Endodermal cell (in vitro differentiated cells): Measurements from ENCODE around the gene CHSY1. TPM values are rescaled to one million over a fixed set of nuclear protein-coding genes. Genes with fewer than 3 reads are reported as not detected.

ENCODE experiments used
- DNase-seq: peaks from one replicate; pipeline ENCODE4 v3.0.0-alpha.2; 2017
- H3K27ac ChIP-seq: 2 replicates; pipeline ENCODE4 v1.5.1; 2013; ENCODE audit warnings: mild to moderate bottlenecking, low read depth, low read length, moderate library complexity
- H3K27me3 ChIP-seq: 2 replicates; pipeline ENCODE4 v1.6.1; 2013; ENCODE audit warnings: mild to moderate bottlenecking, low read length, moderate library complexity; ENCODE audit not compliant: insufficient read depth, control insufficient read depth, poor library complexity, severe bottlenecking
- H3K36me3 ChIP-seq: 2 replicates; pipeline ENCODE4 v1.7.0; 2013; ENCODE audit warnings: mild to moderate bottlenecking, low read length, moderate library complexity; ENCODE audit not compliant: control insufficient read depth, insufficient read depth
- H3K4me1 ChIP-seq: one replicate; pipeline ENCODE4 v1.7.0; 2013; ENCODE audit warnings: low read length; ENCODE audit not compliant: control insufficient read depth, insufficient read depth
- H3K4me3 ChIP-seq: 2 replicates; pipeline ENCODE4 v1.5.1; 2013; ENCODE audit warnings: mild to moderate bottlenecking, low read length, moderate library complexity
- H3K9ac ChIP-seq: 2 replicates; pipeline ENCODE4 v1.6.1; 2013; ENCODE audit warnings: mild to moderate bottlenecking, low read length, moderate library complexity; ENCODE audit not compliant: poor library complexity, severe bottlenecking; ENCODE audit errors: extremely low read depth
- H3K9me3 ChIP-seq: 2 replicates; pipeline ENCODE4 v1.6.1; 2013; ENCODE audit warnings: mild to moderate bottlenecking, low read length, moderate library complexity; ENCODE audit not compliant: control insufficient read depth
- H3K27ac Mint-ChIP-seq: 2 replicates; pipeline ENCODE4 v1.8.0; 2020; ENCODE audit warnings: mixed read lengths
- H3K27me3 Mint-ChIP-seq: 2 replicates; pipeline ENCODE4 v1.8.0; 2021; ENCODE audit warnings: mild to moderate bottlenecking, mixed read lengths; ENCODE audit not compliant: insufficient read depth
- H3K36me3 Mint-ChIP-seq: 2 replicates; pipeline ENCODE4 v1.8.0; 2020; ENCODE audit warnings: low read depth, mixed read lengths
- H3K4me1 Mint-ChIP-seq: 2 replicates; pipeline ENCODE4 v1.8.0; 2020; ENCODE audit warnings: mixed read lengths
- H3K4me3 Mint-ChIP-seq: 2 replicates; pipeline ENCODE4 v1.8.0; 2020; ENCODE audit warnings: mild to moderate bottlenecking, moderate library complexity, mixed read lengths
- H3K9me3 Mint-ChIP-seq: 2 replicates; pipeline ENCODE4 v1.8.0; 2020; ENCODE audit warnings: mild to moderate bottlenecking, mixed read lengths
- CTCF ChIP-seq: fragments of 200-600 bp; sonication (generic); conservative IDR thresholded peaks from 2 replicates; pipeline ENCODE4 v1.5.0; 2021; ENCODE audit warnings: antibody characterized with exemption, mild to moderate bottlenecking
- WGBS, 2 experiments: methylation state at CpG; one replicate each; pipeline versions ENCODE4 v1.1.5 to v1.1.7; 2013; ENCODE audit warnings: missing lambda C conversion rate in 2 of 2, mixed read lengths in 1 of 2; ENCODE audit not compliant: insufficient coverage in 1 of 2, insufficient read length in 1 of 2; 5-methylcytosine and 5-hydroxymethylcytosine counted together
- total RNA-seq, 2 donors: library from RNA; stranded (reverse); fragmentation: NEBNext Ultra II Directional in 1 of 2; extraction: Animal tissue kit (Norgen Biotek cat#: 25700) in 1 of 2; gene quantifications; 2 replicates in 1 of 2; 3 replicates in 1 of 2; pipeline ENCODE4 v1.2.1, GENCODE V29; 2021

CHSY1 gene
- total RNA-seq, 2 donors from 2014 or later = 33.3 to 39.9 TPM

- Mint-ChIP-seq H3K4me3 (no peak overlapping the region), H3K27me3 (no peaks in the 10 kb centered on the region), H3K4me1 (no peaks in the 10 kb centered on the region), H3K27ac (no peak overlapping the region), H3K36me3 (no peaks in the 10 kb centered on the region), H3K9me3 (peaks cover 5% of the 10 kb centered on the region)
- H3K4me1 ChIP-seq = no peaks in the 10 kb centered on the region
- no peak for DNase-seq
- H3K36me3 ChIP-seq = no peaks in the 10 kb centered on the region
- H3K27ac ChIP-seq = no peak overlapping the region
- 88 to 100% methylated on average over 9 to 15 of the region's 15 CpGs for WGBS, 2 experiments
- no peak overlapping the region for H3K4me3 ChIP-seq
- no peak overlapping the region for H3K9ac ChIP-seq
- H3K27me3 ChIP-seq = no peaks in the 10 kb centered on the region
- no peak for TF ChIP-seq CTCF
- peaks cover 3% of the 10 kb centered on the region for H3K9me3 ChIP-seq
Observed at GRCh38 chr15:101159096-101159935, 92.5 kb downstream of the CHSY1 start.

GRCh38 chr15:101158166-101159095 lies 93.4 kb downstream of the CHSY1 start:
- Mint-ChIP-seq H3K36me3 (no peaks in the 10 kb centered on the region), H3K27me3 (no peaks in the 10 kb centered on the region), H3K4me3 (no peak overlapping the region), H3K9me3 (no peaks in the 10 kb centered on the region), H3K27ac (peak overlapping the region; percentile 10), H3K4me1 (no peaks in the 10 kb centered on the region)
- H3K4me1 ChIP-seq = no peaks in the 10 kb centered on the region
- no peak overlapping the region for H3K27ac ChIP-seq
- H3K36me3 ChIP-seq = no peaks in the 10 kb centered on the region
- WGBS, 2 experiments = 86 to 87% methylated on average over 22 to 30 of the region's 30 CpGs
- H3K9ac ChIP-seq = no peak overlapping the region
- H3K4me3 ChIP-seq = no peak overlapping the region
- no peak for TF ChIP-seq CTCF
- peak; percentile 51 for DNase-seq
- no peaks in the 10 kb centered on the region for H3K27me3 ChIP-seq
- H3K9me3 ChIP-seq = no peaks in the 10 kb centered on the region

GRCh38 chr15:101157721-101158120 lies 94.1 kb downstream of the CHSY1 start:
- H3K27ac ChIP-seq = no peak overlapping the region
- Mint-ChIP-seq H3K4me3 (no peak overlapping the region), H3K36me3 (no peaks in the 10 kb centered on the region), H3K27ac (no peak overlapping the region), H3K27me3 (no peaks in the 10 kb centered on the region), H3K9me3 (no peaks in the 10 kb centered on the region), H3K4me1 (no peaks in the 10 kb centered on the region)
- H3K36me3 ChIP-seq = no peaks in the 10 kb centered on the region
- no peak overlapping the region for H3K4me3 ChIP-seq
- no peaks in the 10 kb centered on the region for H3K27me3 ChIP-seq
- no peak overlapping the region for H3K9ac ChIP-seq
- WGBS, 2 experiments = 92 to 94% methylated on average over 4 to 6 of the region's 6 CpGs
- DNase-seq = no peak
- no peaks in the 10 kb centered on the region for H3K4me1 ChIP-seq
- TF ChIP-seq CTCF = no peak
- no peaks in the 10 kb centered on the region for H3K9me3 ChIP-seq
